Mesenchymal stem cell (in vitro differentiated cells and primary cell): ENCODE results near the gene NCF4.

ENCODE experiments used
- DNase-seq: peaks from one replicate; pipeline ENCODE4 v3.0.0-alpha.2; 2013
- H2AFZ ChIP-seq: one replicate; pipeline ENCODE4 v1.6.1; 2013; ENCODE audit warnings: low read depth, mild to moderate bottlenecking, control low read depth, inconsistent platforms, low read length, moderate library complexity
- H2AK5ac ChIP-seq: 2 replicates; pipeline ENCODE4 v1.6.1; 2013; ENCODE audit warnings: low read length, moderate library complexity, mild to moderate bottlenecking, inconsistent platforms; ENCODE audit not compliant: severe bottlenecking
- H2BK120ac ChIP-seq: one replicate; pipeline ENCODE4 v1.6.1; 2013; ENCODE audit warnings: low read depth, mild to moderate bottlenecking, inconsistent platforms, low read length, moderate library complexity
- H2BK12ac ChIP-seq, 2 experiments: one replicate each; pipeline ENCODE4 v1.6.1; 2013; ENCODE audit warnings: inconsistent platforms in 2 of 2, low read length in 2 of 2, mild to moderate bottlenecking in 2 of 2, moderate library complexity in 2 of 2, control low read depth in 1 of 2
- H2BK15ac ChIP-seq: one replicate; pipeline ENCODE4 v1.6.1; 2013; ENCODE audit warnings: mild to moderate bottlenecking, low read depth, inconsistent platforms; ENCODE audit not compliant: poor library complexity, severe bottlenecking
- H2BK5ac ChIP-seq: 2 replicates; pipeline ENCODE4 v1.6.1; 2013; ENCODE audit warnings: low read depth, mild to moderate bottlenecking, low read length, control low read depth, inconsistent platforms; ENCODE audit not compliant: poor library complexity, severe bottlenecking
- H3K14ac ChIP-seq, 2 experiments: one replicate each; pipeline ENCODE4 v1.6.1; 2013; ENCODE audit warnings: inconsistent platforms in 2 of 2, low read length in 2 of 2, control low read depth in 1 of 2, mild to moderate bottlenecking in 1 of 2, moderate library complexity in 1 of 2
- H3K18ac ChIP-seq, 2 experiments: one replicate each; pipeline ENCODE4 v1.6.1; 2013; ENCODE audit warnings: inconsistent platforms in 2 of 2, low read length in 2 of 2, control low read depth in 1 of 2, low read depth in 1 of 2, mild to moderate bottlenecking in 1 of 2
- H3K23ac ChIP-seq, 2 experiments: one replicate each; pipeline ENCODE4 v1.6.1; 2013; ENCODE audit warnings: inconsistent platforms in 2 of 2, low read length in 2 of 2, mild to moderate bottlenecking in 2 of 2, moderate library complexity in 2 of 2, control low read depth in 1 of 2
- H3K27ac ChIP-seq: 2 replicates; pipeline ENCODE4 v1.5.1; 2013; ENCODE audit warnings: mild to moderate bottlenecking, moderate library complexity, low read length, control low read depth, inconsistent platforms; ENCODE audit not compliant: poor library complexity, severe bottlenecking
- H3K27me3 ChIP-seq, 2 experiments: 2 replicates each; pipeline versions ENCODE4 v1.6.1 to v1.7.0; 2013; ENCODE audit warnings: low read length in 2 of 2, mild to moderate bottlenecking in 2 of 2, moderate library complexity in 2 of 2, control low read depth in 1 of 2, inconsistent platforms in 1 of 2; ENCODE audit not compliant: control insufficient read depth in 1 of 2, insufficient read depth in 1 of 2
- H3K36me3 ChIP-seq, 2 experiments: 2 replicates each; pipeline versions ENCODE4 v1.6.1 to v1.7.0; 2013; ENCODE audit warnings: low read length in 2 of 2, control low read depth in 1 of 2, inconsistent platforms in 1 of 2, low read depth in 1 of 2, mild to moderate bottlenecking in 1 of 2; ENCODE audit not compliant: insufficient read depth in 2 of 2, control insufficient read depth in 1 of 2
- H3K4ac ChIP-seq, 2 experiments: one replicate each; pipeline ENCODE4 v1.6.1; 2013; ENCODE audit warnings: inconsistent platforms in 2 of 2, low read length in 2 of 2, mild to moderate bottlenecking in 2 of 2, moderate library complexity in 2 of 2, control low read depth in 1 of 2, low read depth in 1 of 2
- H3K4me1 ChIP-seq: 2 replicates; pipeline ENCODE4 v1.6.1; 2013; ENCODE audit warnings: low read depth, low read length, control low read depth; ENCODE audit not compliant: control insufficient read depth, insufficient read depth
- H3K4me2 ChIP-seq: 2 replicates; pipeline ENCODE4 v1.6.1; 2013; ENCODE audit warnings: low read length, mild to moderate bottlenecking, inconsistent platforms; ENCODE audit not compliant: poor library complexity, severe bottlenecking
- H3K4me3 ChIP-seq, 2 experiments: 2 replicates each; pipeline versions ENCODE4 v1.5.1 to v1.7.0; 2013; ENCODE audit warnings: low read length in 2 of 2, mild to moderate bottlenecking in 2 of 2, control low read depth in 1 of 2, low read depth in 1 of 2; ENCODE audit not compliant: insufficient read depth in 1 of 2
- H3K79me1 ChIP-seq: replicated peaks from 2 replicates; pipeline ENCODE4 v1.6.1; 2013; ENCODE audit warnings: mild to moderate bottlenecking, control low read depth, low read length, inconsistent platforms; ENCODE audit not compliant: poor library complexity, severe bottlenecking
- H3K9ac ChIP-seq: 2 replicates; pipeline ENCODE4 v1.7.0; 2013; ENCODE audit warnings: mild to moderate bottlenecking, low read length, moderate library complexity
- H3K9me3 ChIP-seq: 2 replicates; pipeline ENCODE4 v1.7.0; 2013; ENCODE audit warnings: mild to moderate bottlenecking, low read length; ENCODE audit not compliant: control insufficient read depth
- H4K8ac ChIP-seq: one replicate; pipeline ENCODE4 v1.6.1; 2013; ENCODE audit warnings: inconsistent platforms, mild to moderate bottlenecking, low read length, moderate library complexity
- H4K91ac ChIP-seq: one replicate; pipeline ENCODE4 v1.6.1; 2013; ENCODE audit warnings: mild to moderate bottlenecking, low read length, inconsistent platforms
- WGBS: methylation state at CpG from one replicate; pipeline ENCODE4 v1.1.7; 2013; ENCODE audit warnings: mixed read lengths; 5-methylcytosine and 5-hydroxymethylcytosine counted together

The NCF4 gene

GRCh38 chr22:36902143-36902926 lies 41.5 kb downstream of the NCF4 start:
- H3K4ac ChIP-seq = no peak overlapping the region
- no peak overlapping the region for H2BK12ac ChIP-seq
- H4K8ac ChIP-seq = no peak overlapping the region
- no peak overlapping the region for H3K27ac ChIP-seq
- H2AFZ ChIP-seq = no peak overlapping the region
- H2BK15ac ChIP-seq = no peak overlapping the region
- H3K4me2 ChIP-seq = no peak overlapping the region
- no peak overlapping the region for H3K18ac ChIP-seq
- no peak overlapping the region for H3K9ac ChIP-seq
- H3K4me3 ChIP-seq = no peak overlapping the region
- H2BK5ac ChIP-seq = no peak overlapping the region
- H3K23ac ChIP-seq = no peak overlapping the region
- no peak overlapping the region for H2BK120ac ChIP-seq
- H4K91ac ChIP-seq = no peak overlapping the region
- no peak overlapping the region for H2AK5ac ChIP-seq
- H3K4me1 ChIP-seq = no peaks in the 10 kb centered on the region
- no peak overlapping the region for H3K14ac ChIP-seq
- no peak for DNase-seq
- H3K9me3 ChIP-seq = peaks cover 12% of the 10 kb centered on the region
- H3K27me3 ChIP-seq = peaks cover 50 to 58% of the 10 kb centered on the region in 2 experiments
- H3K79me1 ChIP-seq = no peaks in the 10 kb centered on the region
- WGBS = 83% methylated on average over 6 of the region's 8 CpGs
- no peaks in the 10 kb centered on the region for H3K36me3 ChIP-seq

- Histone ChIP-seq H3K18ac (no peak overlapping the region), H3K4me2 (no peak overlapping the region), H2BK15ac (no peak overlapping the region), H2BK5ac (no peak overlapping the region), H2AK5ac (no peak overlapping the region), H3K27ac (no peak overlapping the region), H2BK120ac (no peak overlapping the region), H3K4ac (no peak overlapping the region), H3K4me3 (no peak overlapping the region), H3K79me1 (no peaks in the 10 kb centered on the region), H3K9ac (no peak overlapping the region), H3K27me3 (peaks cover 35 to 47% of the 10 kb centered on the region in 2 experiments), H2BK12ac (no peak overlapping the region), H3K4me1 (no peaks in the 10 kb centered on the region), H3K14ac (no peak overlapping the region), H3K23ac (no peak overlapping the region), H3K9me3 (peaks cover 9% of the 10 kb centered on the region), H4K8ac (no peak overlapping the region), H2AFZ (no peak overlapping the region), H3K36me3 (no peaks in the 10 kb centered on the region), H4K91ac (no peak overlapping the region)
- no peak for DNase-seq
- 72% methylated on average over 4 of the region's 6 CpGs for WGBS
Observed at GRCh38 chr22:36904260-36904880, 43.6 kb downstream of the NCF4 start.

- Histone ChIP-seq H3K4me1 (peaks cover 5% of the 10 kb centered on the region), H3K9ac (no peak overlapping the region), H2BK12ac (no peak overlapping the region), H3K23ac (no peak overlapping the region), H3K18ac (no peak overlapping the region), H3K4me3 (no peak overlapping the region), H3K27ac (no peak overlapping the region), H2BK15ac (no peak overlapping the region), H3K14ac (no peak overlapping the region), H3K79me1 (no peaks in the 10 kb centered on the region), H2AFZ (no peak overlapping the region), H4K91ac (no peak overlapping the region), H2BK120ac (no peak overlapping the region), H4K8ac (no peak overlapping the region), H3K4me2 (no peak overlapping the region), H2BK5ac (no peak overlapping the region), H3K36me3 (no peaks in the 10 kb centered on the region), H3K27me3 (peaks cover 10 to 38% of the 10 kb centered on the region in 2 experiments), H3K4ac (no peak overlapping the region), H2AK5ac (no peak overlapping the region), H3K9me3 (peaks cover under 1% of the 10 kb centered on the region)
- no peak for DNase-seq
- 82% methylated on average over 6 of the region's 7 CpGs for WGBS
Observed at GRCh38 chr22:36907253-36908195, 46.7 kb downstream of the NCF4 start.

GRCh38 chr22:36910461-36910860 lies 49.7 kb downstream of the NCF4 start:
- Histone ChIP-seq H3K9ac (no peak overlapping the region), H4K8ac (no peak overlapping the region), H3K18ac (no peak overlapping the region), H3K4me1 (peaks cover 10% of the 10 kb centered on the region), H3K27ac (no peak overlapping the region), H3K4me3 (no peak overlapping the region), H2BK120ac (no peak overlapping the region), H4K91ac (no peak overlapping the region), H3K4me2 (no peak overlapping the region), H3K4ac (no peak overlapping the region), H3K14ac (no peak overlapping the region), H3K9me3 (no peaks in the 10 kb centered on the region), H3K36me3 (no peaks in the 10 kb centered on the region), H2BK5ac (no peak overlapping the region), H3K23ac (no peak overlapping the region), H3K79me1 (no peaks in the 10 kb centered on the region), H2AK5ac (no peak overlapping the region), H2AFZ (no peak overlapping the region), H2BK12ac (no peak overlapping the region), H3K27me3 (peaks cover 4 to 48% of the 10 kb centered on the region in 2 experiments), H2BK15ac (no peak overlapping the region)
- no peak for DNase-seq
